Thyroid gland (tissue), 4 donors: ENCODE measurements around the gene CABP4. TPM values are rescaled to one million over a fixed set of nuclear protein-coding genes. Genes with fewer than 3 reads are reported as not detected.

ENCODE experiments used
- DNase-seq, 2 donors: peaks; one replicate each; pipeline ENCODE4 v3.0.0-alpha.2; 2019
- H3K27ac ChIP-seq, 3 donors: fragments of 200-600 bp; sonication (generic); 1 replicate in 2 of 3; 2 replicates in 1 of 3; pipeline ENCODE4 v1.5.1; 2016 to 2019; ENCODE audit warnings: mild to moderate bottlenecking in 1 of 3, moderate library complexity in 1 of 3
- H3K27me3 ChIP-seq: fragments of 200-600 bp; sonication (generic); one replicate; pipeline ENCODE4 v1.5.1; 2019
- H3K36me3 ChIP-seq, 2 donors: fragments of 200-600 bp; sonication (generic); one replicate each; pipeline ENCODE4 v1.5.1; 2016 to 2019
- H3K4me1 ChIP-seq, 2 donors: fragments of 200-600 bp; sonication (generic); one replicate each; pipeline ENCODE4 v1.5.1; 2017 to 2019
- H3K4me3 ChIP-seq, 3 donors: fragments of 200-600 bp; sonication (generic); replicated peaks in 1 of 3; 1 replicate in 2 of 3; 2 replicates in 1 of 3; pipeline ENCODE4 v1.5.1; 2016; ENCODE audit warnings: mild to moderate bottlenecking in 1 of 3
- H3K9me3 ChIP-seq: fragments of 200-600 bp; sonication (generic); one replicate; pipeline ENCODE4 v1.5.1; 2017
- CTCF ChIP-seq, 6 experiments: fragments of 200-600 bp in 3 of 6; fragments of 450-650 bp in 3 of 6; sonication (generic) in 3 of 6; IDR thresholded peaks; one replicate each; pipeline ENCODE4 v1.5.1; 2016 to 2019; ENCODE audit warnings: antibody characterized with exemption in 6 of 6, mild to moderate bottlenecking in 2 of 6, inconsistent platforms in 1 of 6, moderate library complexity in 1 of 6
- POLR2A ChIP-seq, 2 donors: fragments of 450-650 bp; IDR thresholded peaks; one replicate each; pipeline ENCODE4 v1.6.1; 2017; ENCODE audit warnings: antibody characterized with exemption in 2 of 2, mild to moderate bottlenecking in 2 of 2, moderate library complexity in 1 of 2
- WGBS, 2 donors: methylation state at CpG; one replicate each; pipeline ENCODE4 v1.1.5; 2017; 5-methylcytosine and 5-hydroxymethylcytosine counted together
- intact Hi-C: fragments of 100-400 bp; cut with DNase I; formaldehyde crosslinking; loops from one replicate; pipeline ENCODE4 v1.15.1; 2023
- total RNA-seq, 4 donors: library from RNA; depleted of rRNA; stranded (reverse); fragments of >200 nt; gene quantifications; one replicate each; pipeline ENCODE4 v1.2.3, GENCODE V29; 2016

The CABP4 gene
- total RNA-seq, 4 donors from 2014 or later: 0.33 to 6.4 (median 0.39) TPM; not detected in 1

- Histone ChIP-seq H3K4me1 (peaks cover 2 to 15% of the 10 kb centered on the region in 2 donors), H3K9me3 (no peaks in the 10 kb centered on the region), H3K4me3 (no peak overlapping the region), H3K27ac (no peak overlapping the region), H3K36me3 (peaks cover 40 to 41% of the 10 kb centered on the region in 2 donors), H3K27me3 (no peaks in the 10 kb centered on the region)
- TF ChIP-seq POLR2A (IDR thresholded peaks at IDR 0.05): no peak
- TF ChIP-seq CTCF (IDR thresholded peaks at IDR 0.05): no peak
- no peak for DNase-seq
- intact Hi-C loops: no loop called here
- WGBS, 2 donors: 85% methylated on average over 14 of the region's 23 CpGs; no CpG with 5 or more reads in 1 of the 2 donors
These were observed 20.7 kb upstream of the CABP4 start for GRCh38 chr11:67434395-67434881.

GRCh38 chr11:67435031-67435726, 20.0 kb upstream of the CABP4 start:
- Histone ChIP-seq H3K27ac (no peak overlapping the region), H3K36me3 (peaks cover 40 to 41% of the 10 kb centered on the region in 2 donors), H3K4me1 (peaks cover 5 to 15% of the 10 kb centered on the region in 2 donors), H3K9me3 (no peaks in the 10 kb centered on the region), H3K27me3 (no peaks in the 10 kb centered on the region), H3K4me3 (no peak overlapping the region)
- 87 to 90% methylated on average over 9 to 26 of the region's 26 CpGs for WGBS, 2 donors
- no peak for DNase-seq
- intact Hi-C loops: no loop called here
- TF ChIP-seq POLR2A (IDR thresholded peaks at IDR 0.05) (no peak), CTCF (IDR thresholded peaks at IDR 0.05) (no peak)

- peaks cover 5 to 22% of the 10 kb centered on the region in 2 donors for H3K4me1 ChIP-seq
- no peak overlapping the region for H3K27ac ChIP-seq
- WGBS, 2 donors: 87 to 95% methylated on average over 14 of the region's 38 CpGs
- H3K27me3 ChIP-seq: no peaks in the 10 kb centered on the region
- intact Hi-C loops: no loop called here
- TF ChIP-seq CTCF (IDR thresholded peaks at IDR 0.05) (no peak), POLR2A (IDR thresholded peaks at IDR 0.05) (no peak)
- DNase-seq: no peak
- H3K4me3 ChIP-seq: no peak overlapping the region
- H3K9me3 ChIP-seq: no peaks in the 10 kb centered on the region
- H3K36me3 ChIP-seq: peaks cover 40 to 46% of the 10 kb centered on the region in 2 donors
These were observed 19.3 kb upstream of the CABP4 start for GRCh38 chr11:67435727-67436458.

GRCh38 chr11:67436459-67437081, 18.6 kb upstream of the CABP4 start:
- Histone ChIP-seq H3K9me3 (no peaks in the 10 kb centered on the region), H3K4me1 (peaks cover 5 to 24% of the 10 kb centered on the region in 2 donors), H3K36me3 (peaks cover 42 to 43% of the 10 kb centered on the region in 2 donors), H3K27ac (no peak overlapping the region), H3K4me3 (no peak overlapping the region), H3K27me3 (no peaks in the 10 kb centered on the region)
- intact Hi-C loops: no loop called here
- 65 to 72% methylated on average over 6 of the region's 6 CpGs for WGBS, 2 donors
- no peak for DNase-seq
- TF ChIP-seq POLR2A (IDR thresholded peaks at IDR 0.05): no peak
- no peak for TF ChIP-seq CTCF (IDR thresholded peaks at IDR 0.05)
